GM18519 (cell line): Measurements from ENCODE around the gene NECTIN1.

Source experiments
- ATAC-seq: cut with Tn5 transposase; IDR thresholded peaks from one replicate; pipeline ENCODE4 v1.9.1; 2021; ENCODE audit warnings: mild to moderate bottlenecking, moderate library complexity; ENCODE audit not compliant: unreplicated experiment, low FRiP score

Gene NECTIN1

GRCh38 chr11:119714189-119714588 lies 14.8 kb downstream of the NECTIN1 start:
- no peak for ATAC-seq

- ATAC-seq: no peak
These were observed 15.5 kb downstream of the NECTIN1 start for GRCh38 chr11:119713359-119714040.

GRCh38 chr11:119712459-119713358 lies 16.3 kb downstream of the NECTIN1 start:
- no peak for ATAC-seq

GRCh38 chr11:119712006-119712405 lies 17.0 kb downstream of the NECTIN1 start:
- ATAC-seq: no peak

GRCh38 chr11:119711476-119711875 lies 17.5 kb downstream of the NECTIN1 start:
- no peak for ATAC-seq

GRCh38 chr11:119710417-119710816 lies 18.6 kb downstream of the NECTIN1 start:
- ATAC-seq: no peak

GRCh38 chr11:119709638-119710346 lies 19.2 kb downstream of the NECTIN1 start:
- no peak for ATAC-seq

- ATAC-seq: no peak
These were observed 19.8 kb downstream of the NECTIN1 start for GRCh38 chr11:119709171-119709570.

- ATAC-seq: no peak
These were observed 20.6 kb downstream of the NECTIN1 start for GRCh38 chr11:119708384-119708783.

- no peak for ATAC-seq
These were observed 22.1 kb downstream of the NECTIN1 start for GRCh38 chr11:119706887-119707286.

GRCh38 chr11:119706029-119706428 lies 23.0 kb downstream of the NECTIN1 start:
- ATAC-seq: no peak

GRCh38 chr11:119705362-119705761 lies 23.6 kb downstream of the NECTIN1 start:
- no peak for ATAC-seq

GRCh38 chr11:119704849-119705248 lies 24.2 kb downstream of the NECTIN1 start:
- no peak for ATAC-seq

GRCh38 chr11:119701591-119702549 lies 27.1 kb downstream of the NECTIN1 start:
- no peak for ATAC-seq

GRCh38 chr11:119700536-119701346 lies 28.3 kb downstream of the NECTIN1 start:
- no peak for ATAC-seq

- ATAC-seq: no peak
These were observed 29.0 kb downstream of the NECTIN1 start for GRCh38 chr11:119700030-119700429.

GRCh38 chr11:119699227-119699626 lies 29.8 kb downstream of the NECTIN1 start:
- no peak for ATAC-seq

- no peak for ATAC-seq
These were observed 31.1 kb downstream of the NECTIN1 start for GRCh38 chr11:119697882-119698281.

GRCh38 chr11:119697445-119697844 lies 31.6 kb downstream of the NECTIN1 start:
- no peak for ATAC-seq
